Measurements from ENCODE around the gene NBAS. TPM values are rescaled to one million over a fixed set of nuclear protein-coding genes. Genes with fewer than 3 reads are reported as not detected.

Gene NBAS
- total RNA-seq, 4 donors from 2014 or later: 22.8 to 32.0 (median 23.7) TPM

GRCh38 chr2:15242936-15243461 lies 318.1 kb downstream of the NBAS start:
- Histone ChIP-seq H3K36me3 (peaks cover 0 to 3% (median 0%) of the 10 kb centered on the region in 3 donors), H3K4me1 (no peaks in the 10 kb centered on the region), H3K27me3 (no peaks in the 10 kb centered on the region), H3K27ac (no peak overlapping the region), H3K9me3 (no peaks in the 10 kb centered on the region), H3K4me3 (no peak overlapping the region)
- no peak for TF ChIP-seq POLR2A (IDR thresholded peaks at IDR 0.05)
- TF ChIP-seq, protein P1, sequence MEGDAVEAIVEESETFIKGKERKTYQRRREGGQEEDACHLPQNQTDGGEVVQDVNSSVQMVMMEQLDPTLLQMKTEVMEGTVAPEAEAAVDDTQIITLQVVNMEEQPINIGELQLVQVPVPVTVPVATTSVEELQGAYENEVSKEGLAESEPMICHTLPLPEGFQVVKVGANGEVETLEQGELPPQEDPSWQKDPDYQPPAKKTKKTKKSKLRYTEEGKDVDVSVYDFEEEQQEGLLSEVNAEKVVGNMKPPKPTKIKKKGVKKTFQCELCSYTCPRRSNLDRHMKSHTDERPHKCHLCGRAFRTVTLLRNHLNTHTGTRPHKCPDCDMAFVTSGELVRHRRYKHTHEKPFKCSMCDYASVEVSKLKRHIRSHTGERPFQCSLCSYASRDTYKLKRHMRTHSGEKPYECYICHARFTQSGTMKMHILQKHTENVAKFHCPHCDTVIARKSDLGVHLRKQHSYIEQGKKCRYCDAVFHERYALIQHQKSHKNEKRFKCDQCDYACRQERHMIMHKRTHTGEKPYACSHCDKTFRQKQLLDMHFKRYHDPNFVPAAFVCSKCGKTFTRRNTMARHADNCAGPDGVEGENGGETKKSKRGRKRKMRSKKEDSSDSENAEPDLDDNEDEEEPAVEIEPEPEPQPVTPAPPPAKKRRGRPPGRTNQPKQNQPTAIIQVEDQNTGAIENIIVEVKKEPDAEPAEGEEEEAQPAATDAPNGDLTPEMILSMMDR (IDR thresholded peaks at IDR 0.05): no peak
- no peak for DNase-seq
- intact Hi-C loops (cut with DNase I): no loop called here
- WGBS, 2 donors: 77 to 81% methylated on average over 3 of the region's 3 CpGs

- H3K9me3 ChIP-seq: no peaks in the 10 kb centered on the region
- no peak overlapping the region for H3K27ac ChIP-seq
- no peak for DNase-seq
- no peak for TF ChIP-seq POLR2A (IDR thresholded peaks at IDR 0.05)
- TF ChIP-seq, protein P1 (IDR thresholded peaks at IDR 0.05): no peak
- peaks cover 0 to 7% (median 0%) of the 10 kb centered on the region in 3 donors for H3K36me3 ChIP-seq
- WGBS, 2 donors: 85 to 89% methylated on average over 3 of the region's 3 CpGs
- intact Hi-C loops (cut with DNase I): no loop called here
- H3K4me1 ChIP-seq: no peaks in the 10 kb centered on the region
- no peaks in the 10 kb centered on the region for H3K27me3 ChIP-seq
- H3K4me3 ChIP-seq: no peak overlapping the region
These were observed 319.2 kb downstream of the NBAS start for GRCh38 chr2:15241929-15242328.

GRCh38 chr2:15241201-15241600 lies 319.9 kb downstream of the NBAS start:
- no peak for DNase-seq
- WGBS, 2 donors: 80 to 92% methylated on average over 1 of the region's 1 CpG
- no peak for TF ChIP-seq POLR2A (IDR thresholded peaks at IDR 0.05)
- TF ChIP-seq, protein P1 (IDR thresholded peaks at IDR 0.05): no peak
- no peak overlapping the region for H3K27ac ChIP-seq
- H3K27me3 ChIP-seq: no peaks in the 10 kb centered on the region
- no peak overlapping the region for H3K4me3 ChIP-seq
- H3K9me3 ChIP-seq: no peaks in the 10 kb centered on the region
- no peaks in the 10 kb centered on the region for H3K4me1 ChIP-seq
- peaks cover 0 to 9% (median 0%) of the 10 kb centered on the region in 3 donors for H3K36me3 ChIP-seq
- intact Hi-C loops (cut with DNase I): no loop called here

- peaks cover 0 to 17% (median 0%) of the 10 kb centered on the region in 3 donors for H3K36me3 ChIP-seq
- no peaks in the 10 kb centered on the region for H3K9me3 ChIP-seq
- H3K27ac ChIP-seq: no peak overlapping the region
- 83 to 87% methylated on average over 5 of the region's 5 CpGs for WGBS, 2 donors
- no peak overlapping the region for H3K4me3 ChIP-seq
- no peaks in the 10 kb centered on the region for H3K4me1 ChIP-seq
- intact Hi-C loops (cut with DNase I): no loop called here
- TF ChIP-seq POLR2A (IDR thresholded peaks at IDR 0.05): no peak
- TF ChIP-seq, protein P1 (IDR thresholded peaks at IDR 0.05): no peak
- H3K27me3 ChIP-seq: no peaks in the 10 kb centered on the region
- DNase-seq: no peak
These were observed 323.1 kb downstream of the NBAS start for GRCh38 chr2:15238028-15238427.

GRCh38 chr2:15230599-15231192 lies 330.4 kb downstream of the NBAS start:
- 94 to 95% methylated on average over 7 of the region's 7 CpGs for WGBS, 2 donors
- H3K27me3 ChIP-seq: no peaks in the 10 kb centered on the region
- H3K4me3 ChIP-seq: no peak overlapping the region
- no peaks in the 10 kb centered on the region for H3K4me1 ChIP-seq
- H3K9me3 ChIP-seq: no peaks in the 10 kb centered on the region
- H3K27ac ChIP-seq: no peak overlapping the region
- TF ChIP-seq POLR2A (IDR thresholded peaks at IDR 0.05): no peak
- TF ChIP-seq, protein P1 (IDR thresholded peaks at IDR 0.05): no peak
- intact Hi-C loops (cut with DNase I): no loop called here
- DNase-seq: no peak
- peaks cover 0 to 48% (median 0%) of the 10 kb centered on the region in 3 donors for H3K36me3 ChIP-seq

All from esophagus squamous epithelium (tissue), 5 donors.